Keratinocyte (primary cell): ENCODE measurements around the gene MYH7B. TPM values are rescaled to one million over a fixed set of nuclear protein-coding genes. Genes with fewer than 3 reads are reported as not detected.
A peak's percentile ranks its signal among the peaks of the same experiment; 100 is the strongest.

ENCODE experiments used
- DNase-seq: peaks from one replicate; pipeline ENCODE4 v3.0.0-alpha.2; 2011; ENCODE audit warnings: low read depth, missing footprints, low spot score
- FAIRE-seq: peaks from 2 replicates; lab custom pipeline; 2011; peaks lifted over from hg19 to GRCh38; lab: Jason Lieb, UNC
- H2AFZ ChIP-seq: 2 replicates; pipeline ENCODE4 v1.6.0; 2012; ENCODE audit warnings: low read length, control low read depth, inconsistent platforms; ENCODE audit not compliant: control insufficient read depth
- H3K27ac ChIP-seq: 2 replicates; pipeline ENCODE4 v1.5.1; 2011; ENCODE audit warnings: low read length; ENCODE audit not compliant: control insufficient read depth, insufficient read depth
- H3K27me3 ChIP-seq: 3 replicates; pipeline ENCODE4 v1.6.0; 2011; ENCODE audit warnings: low read length; ENCODE audit not compliant: control insufficient read depth, insufficient read depth; ENCODE audit errors: extremely low read depth
- H3K36me3 ChIP-seq, 2 experiments: 2 replicates in 1 of 2; 3 replicates in 1 of 2; pipeline ENCODE4 v1.5.1; 2011; ENCODE audit warnings: low read length in 2 of 2, mild to moderate bottlenecking in 1 of 2; ENCODE audit not compliant: control insufficient read depth in 2 of 2, insufficient read depth in 2 of 2; ENCODE audit errors: extremely low read depth in 1 of 2
- H3K4me1 ChIP-seq: 3 replicates; pipeline ENCODE4 v1.5.1; 2011; ENCODE audit warnings: low read length; ENCODE audit not compliant: control insufficient read depth, insufficient read depth; ENCODE audit errors: extremely low read depth
- H3K4me2 ChIP-seq: 3 replicates; pipeline ENCODE4 v1.6.0; 2011; ENCODE audit warnings: low read depth, low read length; ENCODE audit not compliant: control insufficient read depth, insufficient read depth; ENCODE audit errors: extremely low read depth
- H3K4me3 ChIP-seq, 3 experiments: fragments of 200-600 bp in 1 of 3; sonication (generic) in 1 of 3; 2 replicates in 2 of 3; 3 replicates in 1 of 3; pipeline ENCODE4 v1.5.1; 2011 to 2016; ENCODE audit warnings: low read length in 3 of 3, mild to moderate bottlenecking in 3 of 3, control low read depth in 2 of 3, inconsistent platforms in 1 of 3, low read depth in 1 of 3, mixed read lengths in 1 of 3, mixed run types in 1 of 3, moderate library complexity in 1 of 3; ENCODE audit not compliant: control insufficient read depth in 2 of 3, insufficient read depth in 2 of 3; ENCODE audit errors: extremely low read depth in 1 of 3
- H3K79me2 ChIP-seq: 2 replicates; pipeline ENCODE4 v1.6.0; 2012; ENCODE audit warnings: low read length; ENCODE audit not compliant: control insufficient read depth, insufficient read depth
- H3K9ac ChIP-seq: 3 replicates; pipeline ENCODE4 v1.6.0; 2011; ENCODE audit warnings: low read length; ENCODE audit not compliant: control insufficient read depth, insufficient read depth; ENCODE audit errors: extremely low read depth
- H3K9me1 ChIP-seq: 3 replicates; pipeline ENCODE4 v1.6.0; 2011; ENCODE audit warnings: low read length; ENCODE audit not compliant: control insufficient read depth, insufficient read depth; ENCODE audit errors: extremely low read depth
- H3K9me3 ChIP-seq: 2 replicates; pipeline ENCODE4 v1.5.1; 2012; ENCODE audit warnings: low read depth, low read length; ENCODE audit not compliant: control insufficient read depth
- H4K20me1 ChIP-seq: 3 replicates; pipeline ENCODE4 v1.6.0; 2011; ENCODE audit warnings: low read length; ENCODE audit not compliant: control insufficient read depth, insufficient read depth; ENCODE audit errors: extremely low read depth
- CTCF ChIP-seq, 3 experiments: IDR thresholded peaks in 1 of 3; conservative IDR thresholded peaks in 1 of 3; optimal IDR thresholded peaks in 1 of 3; 2 replicates in 2 of 3; 3 replicates in 1 of 3; pipeline versions ENCODE3 to v1.5.1; 2011; ENCODE audit warnings: low read length in 3 of 3, mild to moderate bottlenecking in 3 of 3, moderate library complexity in 2 of 3, control low read depth in 1 of 3, inconsistent platforms in 1 of 3; ENCODE audit not compliant: insufficient read depth in 2 of 3; ENCODE audit errors: extremely low read depth in 1 of 3
- EZH2 ChIP-seq: IDR thresholded peaks from one replicate; pipeline ENCODE4 v1.6.1; 2012; ENCODE audit warnings: inconsistent platforms, mild to moderate bottlenecking, low read length, moderate library complexity
- dilution Hi-C: fragments of 300-500 bp; cut with MboI; formaldehyde crosslinking; loops from one replicate; pipeline ENCODE4 v1.7.0; 2020; ENCODE audit warnings: low sequenced_read_pairs; ENCODE audit not compliant: extremely low pct_ligation_motif_present
- polyA plus RNA-seq, 5 experiments: library from polyadenylated mRNA; depleted of rRNA in 3 of 5; stranded (reverse) in 3 of 5; stranded (forward) in 1 of 5; unstranded in 1 of 5; fragments of >200 nt; gene quantifications; 1 replicate in 1 of 5; 2 replicates in 3 of 5; 3 replicates in 1 of 5; pipeline versions ENCODE4 v1.2.1 to v1.2.3, GENCODE V29; 2011 to 2012; ENCODE audit warnings: missing spikeins in 2 of 5, low read depth in 1 of 5, low replicate concordance in 1 of 5

The MYH7B gene
- polyA plus RNA-seq, 1 donor (not counting 4 experiments of a cell fraction or from before 2014, with no cell fraction given), result 0.01 TPM

DNA sequence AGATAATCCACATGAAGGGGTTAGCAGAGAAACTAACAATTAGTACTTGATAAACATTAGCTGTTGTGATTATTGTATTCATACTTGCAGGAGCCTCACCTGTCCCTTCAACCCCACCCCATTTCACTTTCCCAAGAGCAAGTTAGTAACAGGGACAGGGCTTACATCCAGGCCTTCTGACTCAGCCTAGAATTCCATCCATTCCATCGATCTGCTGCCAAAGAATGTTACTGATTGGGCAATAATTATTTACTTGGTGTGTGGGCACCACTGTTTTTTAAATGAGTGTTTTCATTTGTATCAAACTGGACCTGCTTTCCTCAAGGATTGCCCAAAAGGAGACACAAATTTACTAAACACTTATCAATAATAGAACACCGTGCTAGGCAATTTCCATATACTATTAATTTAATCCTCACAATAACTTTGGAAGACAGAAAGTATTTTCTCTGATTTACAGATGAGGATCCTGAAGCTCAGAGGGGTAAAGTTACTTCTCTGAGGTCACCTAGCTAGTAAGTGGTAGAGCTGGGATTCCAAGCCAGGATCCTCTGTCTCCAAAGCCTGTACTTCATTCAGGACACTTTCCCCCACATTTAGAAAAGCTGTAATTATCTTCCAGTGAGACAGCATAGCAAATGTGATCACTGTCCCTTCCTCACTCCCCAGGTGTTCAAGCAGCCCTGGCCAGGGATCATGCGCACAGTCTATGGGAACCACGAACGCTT lies 32.9 kb upstream of the MYH7B start:
- H4K20me1 ChIP-seq, result no peaks in the 10 kb centered on the region
- H3K79me2 ChIP-seq, result no peaks in the 10 kb centered on the region
- H3K36me3 ChIP-seq, result peaks cover 27 to 59% of the 10 kb centered on the region in 2 experiments
- no peaks in the 10 kb centered on the region for H3K27me3 ChIP-seq
- dilution Hi-C loops, result no loop called here
- peak overlapping the region; percentile 22 for H3K4me2 ChIP-seq
- H3K9ac ChIP-seq, result no peak overlapping the region
- no peak overlapping the region for H3K4me3 ChIP-seq
- no peaks in the 10 kb centered on the region for H3K9me1 ChIP-seq
- H3K27ac ChIP-seq, result peak overlapping the region; percentile 13
- H3K9me3 ChIP-seq, result no peaks in the 10 kb centered on the region
- DNase-seq (no peak), FAIRE-seq (peak; percentile 56)
- peaks cover 39% of the 10 kb centered on the region for H3K4me1 ChIP-seq
- no peak overlapping the region for H2AFZ ChIP-seq
- TF ChIP-seq CTCF (optimal IDR thresholded peaks at IDR 0.05 in 1 of 3, IDR thresholded peaks at IDR 0.05 in 1 of 3, conservative IDR thresholded peaks at IDR 0.05 in 1 of 3; ENCODE audit: extremely low read depth in 1 of 3, insufficient read depth in 2 of 3, low read length in 3 of 3) (no peak), EZH2 (no peak)

- TF ChIP-seq EZH2 (no peak), CTCF (optimal IDR thresholded peaks at IDR 0.05 in 1 of 3, IDR thresholded peaks at IDR 0.05 in 1 of 3, conservative IDR thresholded peaks at IDR 0.05 in 1 of 3; ENCODE audit: extremely low read depth in 1 of 3, insufficient read depth in 2 of 3, low read length in 3 of 3) (no peak)
- Histone ChIP-seq H3K4me3 (no peak overlapping the region), H3K27ac (no peak overlapping the region), H3K9me1 (no peaks in the 10 kb centered on the region), H3K4me2 (no peak overlapping the region), H3K9ac (no peak overlapping the region), H3K9me3 (no peaks in the 10 kb centered on the region), H4K20me1 (no peaks in the 10 kb centered on the region), H3K79me2 (no peaks in the 10 kb centered on the region), H3K36me3 (peaks cover 29 to 64% of the 10 kb centered on the region in 2 experiments), H2AFZ (no peak overlapping the region), H3K4me1 (peaks cover 43% of the 10 kb centered on the region), H3K27me3 (no peaks in the 10 kb centered on the region)
- dilution Hi-C loops, result no loop called here
- DNase-seq, result no peak
- no peak for FAIRE-seq
Measured at GRCh38 chr20:34923414-34923813, 32.3 kb upstream of the MYH7B start.
